Endodermal cell (in vitro differentiated cells): Measurements from ENCODE around the gene C5orf58. TPM values are rescaled to one million over a fixed set of nuclear protein-coding genes. Genes with fewer than 3 reads are reported as not detected.

Experiments
- DNase-seq: peaks from one replicate; pipeline ENCODE4 v3.0.0-alpha.2; 2017
- H3K27ac ChIP-seq: 2 replicates; pipeline ENCODE4 v1.5.1; 2013; ENCODE audit warnings: mild to moderate bottlenecking, low read depth, low read length, moderate library complexity
- H3K27me3 ChIP-seq: 2 replicates; pipeline ENCODE4 v1.6.1; 2013; ENCODE audit warnings: mild to moderate bottlenecking, low read length, moderate library complexity; ENCODE audit not compliant: insufficient read depth, control insufficient read depth, poor library complexity, severe bottlenecking
- H3K36me3 ChIP-seq: 2 replicates; pipeline ENCODE4 v1.7.0; 2013; ENCODE audit warnings: mild to moderate bottlenecking, low read length, moderate library complexity; ENCODE audit not compliant: control insufficient read depth, insufficient read depth
- H3K4me1 ChIP-seq: one replicate; pipeline ENCODE4 v1.7.0; 2013; ENCODE audit warnings: low read length; ENCODE audit not compliant: control insufficient read depth, insufficient read depth
- H3K4me3 ChIP-seq: 2 replicates; pipeline ENCODE4 v1.5.1; 2013; ENCODE audit warnings: mild to moderate bottlenecking, low read length, moderate library complexity
- H3K9ac ChIP-seq: 2 replicates; pipeline ENCODE4 v1.6.1; 2013; ENCODE audit warnings: mild to moderate bottlenecking, low read length, moderate library complexity; ENCODE audit not compliant: poor library complexity, severe bottlenecking; ENCODE audit errors: extremely low read depth
- H3K9me3 ChIP-seq: 2 replicates; pipeline ENCODE4 v1.6.1; 2013; ENCODE audit warnings: mild to moderate bottlenecking, low read length, moderate library complexity; ENCODE audit not compliant: control insufficient read depth
- H3K27ac Mint-ChIP-seq: 2 replicates; pipeline ENCODE4 v1.8.0; 2020; ENCODE audit warnings: mixed read lengths
- H3K27me3 Mint-ChIP-seq: 2 replicates; pipeline ENCODE4 v1.8.0; 2021; ENCODE audit warnings: mild to moderate bottlenecking, mixed read lengths; ENCODE audit not compliant: insufficient read depth
- H3K36me3 Mint-ChIP-seq: 2 replicates; pipeline ENCODE4 v1.8.0; 2020; ENCODE audit warnings: low read depth, mixed read lengths
- H3K4me1 Mint-ChIP-seq: 2 replicates; pipeline ENCODE4 v1.8.0; 2020; ENCODE audit warnings: mixed read lengths
- H3K4me3 Mint-ChIP-seq: 2 replicates; pipeline ENCODE4 v1.8.0; 2020; ENCODE audit warnings: mild to moderate bottlenecking, moderate library complexity, mixed read lengths
- H3K9me3 Mint-ChIP-seq: 2 replicates; pipeline ENCODE4 v1.8.0; 2020; ENCODE audit warnings: mild to moderate bottlenecking, mixed read lengths
- CTCF ChIP-seq: fragments of 200-600 bp; sonication (generic); conservative IDR thresholded peaks from 2 replicates; pipeline ENCODE4 v1.5.0; 2021; ENCODE audit warnings: antibody characterized with exemption, mild to moderate bottlenecking
- WGBS, 2 experiments: methylation state at CpG; one replicate each; pipeline versions ENCODE4 v1.1.5 to v1.1.7; 2013; ENCODE audit warnings: missing lambda C conversion rate in 2 of 2, mixed read lengths in 1 of 2; ENCODE audit not compliant: insufficient coverage in 1 of 2, insufficient read length in 1 of 2; 5-methylcytosine and 5-hydroxymethylcytosine counted together
- total RNA-seq, 2 donors: library from RNA; stranded (reverse); fragmentation: NEBNext Ultra II Directional in 1 of 2; extraction: Animal tissue kit (Norgen Biotek cat#: 25700) in 1 of 2; gene quantifications; 2 replicates in 1 of 2; 3 replicates in 1 of 2; pipeline ENCODE4 v1.2.1, GENCODE V29; 2021

The C5orf58 gene
- total RNA-seq, 2 donors from 2014 or later, result 0.95 TPM; not detected in 1

DNA sequence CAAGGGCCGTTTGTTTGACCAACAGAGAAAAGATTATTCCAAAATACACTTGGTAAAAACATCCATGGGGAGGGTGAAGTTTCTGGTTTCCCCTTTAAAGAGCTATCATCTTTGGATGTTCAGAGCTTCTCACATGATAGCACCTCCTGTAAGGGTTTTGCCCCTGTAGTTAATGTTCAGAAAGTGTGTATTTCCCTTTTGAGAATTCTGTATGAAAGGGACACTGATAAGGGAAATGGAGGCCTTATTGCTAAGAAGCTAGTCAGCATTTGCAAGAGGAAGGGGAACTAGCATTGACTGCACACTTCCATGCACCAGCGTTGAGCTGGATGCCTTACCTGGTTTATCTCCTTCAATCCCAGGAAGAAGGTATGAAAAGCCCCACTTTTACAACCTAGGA is 31.5 kb upstream of the C5orf58 start:
- TF ChIP-seq CTCF, result no peak
- Histone ChIP-seq H3K4me1 (peaks cover 20% of the 10 kb centered on the region), H3K27ac (no peak overlapping the region), H3K9ac (peak overlapping the region; percentile 6), H3K36me3 (no peaks in the 10 kb centered on the region), H3K4me3 (no peak overlapping the region), H3K27me3 (no peaks in the 10 kb centered on the region), H3K9me3 (no peaks in the 10 kb centered on the region)
- Mint-ChIP-seq H3K4me3 (no peak overlapping the region), H3K9me3 (no peaks in the 10 kb centered on the region), H3K27me3 (peaks cover 7% of the 10 kb centered on the region), H3K4me1 (peaks cover 25% of the 10 kb centered on the region), H3K27ac (no peak overlapping the region), H3K36me3 (no peaks in the 10 kb centered on the region)
- DNase-seq, result no peak
- 92% methylated on average over 2 of the region's 2 CpGs; no CpG with 5 or more reads in 1 of the 2 experiments for WGBS, 2 experiments

- Mint-ChIP-seq H3K27ac (no peak overlapping the region), H3K9me3 (no peaks in the 10 kb centered on the region), H3K36me3 (no peaks in the 10 kb centered on the region), H3K27me3 (peaks cover 5% of the 10 kb centered on the region), H3K4me3 (no peak overlapping the region), H3K4me1 (peaks cover 23% of the 10 kb centered on the region)
- H3K36me3 ChIP-seq, result no peaks in the 10 kb centered on the region
- no peak overlapping the region for H3K9ac ChIP-seq
- no peaks in the 10 kb centered on the region for H3K9me3 ChIP-seq
- H3K4me1 ChIP-seq, result peaks cover 20% of the 10 kb centered on the region
- H3K27me3 ChIP-seq, result no peaks in the 10 kb centered on the region
- WGBS, 2 experiments, result 91 to 100% methylated on average over 2 of the region's 2 CpGs
- no peak overlapping the region for H3K27ac ChIP-seq
- TF ChIP-seq CTCF, result no peak
- no peak for DNase-seq
- no peak overlapping the region for H3K4me3 ChIP-seq
These were observed 30.7 kb upstream of the C5orf58 start for GRCh38 chr5:170202117-170202516.

DNA sequence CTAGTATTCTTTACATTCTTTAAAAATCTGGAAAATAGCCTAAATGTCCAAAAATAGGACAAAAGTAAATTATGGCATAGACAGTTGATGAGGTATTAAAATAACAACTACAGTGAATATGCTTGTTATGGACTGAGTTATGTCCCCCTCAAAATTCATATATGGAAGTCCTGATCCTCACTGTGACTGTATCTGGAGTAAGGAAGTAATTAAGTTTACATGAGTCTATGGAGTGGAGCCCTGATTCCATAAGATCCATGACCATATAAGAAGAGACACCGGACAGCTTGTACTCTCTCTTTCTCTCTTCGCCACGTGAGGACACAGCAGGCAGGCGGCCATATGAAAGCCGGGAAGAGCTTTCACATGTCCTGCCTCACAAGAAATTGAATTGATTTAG is 28.6 kb upstream of the C5orf58 start:
- Histone ChIP-seq H3K4me1 (peaks cover 20% of the 10 kb centered on the region), H3K36me3 (no peaks in the 10 kb centered on the region), H3K4me3 (no peak overlapping the region), H3K27me3 (no peaks in the 10 kb centered on the region), H3K9me3 (no peaks in the 10 kb centered on the region), H3K27ac (no peak overlapping the region), H3K9ac (no peak overlapping the region)
- H3K27ac Mint-ChIP-seq, result no peak overlapping the region
- no peak for TF ChIP-seq CTCF
- 93 to 100% methylated on average over 2 to 5 of the region's 5 CpGs for WGBS, 2 experiments
- peaks cover 4% of the 10 kb centered on the region for H3K27me3 Mint-ChIP-seq
- DNase-seq, result no peak
- H3K4me1 Mint-ChIP-seq, result peaks cover 23% of the 10 kb centered on the region
- no peaks in the 10 kb centered on the region for H3K36me3 Mint-ChIP-seq
- H3K9me3 Mint-ChIP-seq, result no peaks in the 10 kb centered on the region
- no peak overlapping the region for H3K4me3 Mint-ChIP-seq
